ENCODE data around the gene CDKAL1. TPM values are rescaled to one million over a fixed set of nuclear protein-coding genes. Genes with fewer than 3 reads are reported as not detected.

CDKAL1 gene
- total RNA-seq, 1 experiment from 2014 or later = 20.6 TPM

GRCh38 chr6:21222656-21223055 is 688.4 kb downstream of the CDKAL1 start (continued):
- TF ChIP-seq ZNF425 (CRISPR knock-in tag; conservative IDR thresholded peaks at IDR 0.05) = no peak
- TF ChIP-seq ZNF317 (CRISPR knock-in tag; IDR thresholded peaks at IDR 0.05; ENCODE audit: borderline replicate concordance, low read depth) = no peak
- TF ChIP-seq ZNF232 (CRISPR knock-in tag; IDR thresholded peaks at IDR 0.05) = no peak
- TF ChIP-seq, protein P1, sequence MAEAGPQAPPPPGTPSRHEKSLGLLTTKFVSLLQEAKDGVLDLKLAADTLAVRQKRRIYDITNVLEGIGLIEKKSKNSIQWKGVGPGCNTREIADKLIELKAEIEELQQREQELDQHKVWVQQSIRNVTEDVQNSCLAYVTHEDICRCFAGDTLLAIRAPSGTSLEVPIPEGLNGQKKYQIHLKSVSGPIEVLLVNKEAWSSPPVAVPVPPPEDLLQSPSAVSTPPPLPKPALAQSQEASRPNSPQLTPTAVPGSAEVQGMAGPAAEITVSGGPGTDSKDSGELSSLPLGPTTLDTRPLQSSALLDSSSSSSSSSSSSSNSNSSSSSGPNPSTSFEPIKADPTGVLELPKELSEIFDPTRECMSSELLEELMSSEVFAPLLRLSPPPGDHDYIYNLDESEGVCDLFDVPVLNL (CRISPR knock-in tag; IDR thresholded peaks at IDR 0.05; ENCODE audit: borderline replicate concordance, low read depth) = no peak
- no peak for TF ChIP-seq ATF6 (CRISPR knock-in tag; IDR thresholded peaks at IDR 0.05)
- TF ChIP-seq NFATC4 (CRISPR knock-in tag; IDR thresholded peaks at IDR 0.05) = no peak

- peaks cover 5% of the 10 kb centered on the region for H3K36me3 Mint-ChIP-seq
- H3K27me3 Mint-ChIP-seq (ENCODE audit: low read depth) = no peaks in the 10 kb centered on the region
- H3K4me3 Mint-ChIP-seq = no peak overlapping the region
- H3K4me1 Mint-ChIP-seq = peaks cover 17% of the 10 kb centered on the region
- TF ChIP-seq HMGA2 (CRISPR knock-in tag; IDR thresholded peaks at IDR 0.05) (no peak), FOXJ3 (CRISPR knock-in tag; IDR thresholded peaks at IDR 0.05; ENCODE audit: borderline replicate concordance) (no peak), ATF6 (CRISPR knock-in tag; IDR thresholded peaks at IDR 0.05) (no peak), ZNF425 (CRISPR knock-in tag; conservative IDR thresholded peaks at IDR 0.05) (no peak), GRHL2 (CRISPR knock-in tag; IDR thresholded peaks at IDR 0.05; ENCODE audit: insufficient replicate concordance, severe bottlenecking) (no peak)
- ATAC-seq (no peak), DNase-seq (ENCODE audit: low spot score) (no peak)
- H3K27ac Mint-ChIP-seq = no peak overlapping the region
- ChIA-PET CTCF (no interaction called here), POLR2A (no interaction called here)
- peaks cover 5% of the 10 kb centered on the region for H3K9me3 Mint-ChIP-seq
Measured at GRCh38 chr6:21225912-21226311, 691.7 kb downstream of the CDKAL1 start.

DNA sequence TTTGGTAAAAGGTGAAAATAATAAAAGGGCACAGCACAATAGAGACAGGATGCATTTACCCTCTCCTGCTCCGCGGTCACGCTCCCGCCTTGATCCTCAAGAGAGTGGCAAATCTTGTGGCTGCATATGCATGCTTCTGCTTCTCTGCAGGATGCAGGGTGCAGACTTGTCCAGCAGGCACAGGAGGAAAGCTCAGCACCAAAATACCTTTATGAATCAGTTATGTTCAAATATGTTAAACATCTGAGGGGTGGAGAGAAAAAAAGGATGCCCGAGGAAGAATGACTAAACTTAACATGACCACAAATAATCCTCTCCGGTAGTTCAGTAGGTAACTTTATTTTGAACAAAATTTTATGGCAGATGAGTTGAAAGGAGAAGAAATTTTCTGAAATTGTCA is 693.2 kb downstream of the CDKAL1 start:
- ChIA-PET CTCF (no interaction called here), POLR2A (no interaction called here)
- H3K36me3 Mint-ChIP-seq = peaks cover 8% of the 10 kb centered on the region
- peaks cover 5% of the 10 kb centered on the region for H3K9me3 Mint-ChIP-seq
- H3K27me3 Mint-ChIP-seq (ENCODE audit: low read depth) = no peaks in the 10 kb centered on the region
- no peak for DNase-seq (ENCODE audit: low spot score)
- H3K4me1 Mint-ChIP-seq = peaks cover 16% of the 10 kb centered on the region
- no peak for ATAC-seq
- no peak overlapping the region for H3K4me3 Mint-ChIP-seq
- H3K27ac Mint-ChIP-seq = no peak overlapping the region; the same call in 1 of the 2 replicates
- TF ChIP-seq E2F5 (CRISPR knock-in tag; IDR thresholded peaks at IDR 0.05) (no peak), KAT7 (CRISPR knock-in tag; IDR thresholded peaks at IDR 0.05; ENCODE audit: borderline replicate concordance) (no peak), TEAD4 (CRISPR knock-in tag; IDR thresholded peaks at IDR 0.05) (no peak), TP53 (CRISPR knock-in tag; IDR thresholded peaks at IDR 0.05) (no peak), CBFB (CRISPR knock-in tag; IDR thresholded peaks at IDR 0.05; ENCODE audit: low read depth) (no peak)
- TF ChIP-seq, protein P2, sequence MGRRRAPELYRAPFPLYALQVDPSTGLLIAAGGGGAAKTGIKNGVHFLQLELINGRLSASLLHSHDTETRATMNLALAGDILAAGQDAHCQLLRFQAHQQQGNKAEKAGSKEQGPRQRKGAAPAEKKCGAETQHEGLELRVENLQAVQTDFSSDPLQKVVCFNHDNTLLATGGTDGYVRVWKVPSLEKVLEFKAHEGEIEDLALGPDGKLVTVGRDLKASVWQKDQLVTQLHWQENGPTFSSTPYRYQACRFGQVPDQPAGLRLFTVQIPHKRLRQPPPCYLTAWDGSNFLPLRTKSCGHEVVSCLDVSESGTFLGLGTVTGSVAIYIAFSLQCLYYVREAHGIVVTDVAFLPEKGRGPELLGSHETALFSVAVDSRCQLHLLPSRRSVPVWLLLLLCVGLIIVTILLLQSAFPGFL (CRISPR knock-in tag; IDR thresholded peaks at IDR 0.05; ENCODE audit: borderline replicate concordance) = no peak
- TF ChIP-seq, protein P3, sequence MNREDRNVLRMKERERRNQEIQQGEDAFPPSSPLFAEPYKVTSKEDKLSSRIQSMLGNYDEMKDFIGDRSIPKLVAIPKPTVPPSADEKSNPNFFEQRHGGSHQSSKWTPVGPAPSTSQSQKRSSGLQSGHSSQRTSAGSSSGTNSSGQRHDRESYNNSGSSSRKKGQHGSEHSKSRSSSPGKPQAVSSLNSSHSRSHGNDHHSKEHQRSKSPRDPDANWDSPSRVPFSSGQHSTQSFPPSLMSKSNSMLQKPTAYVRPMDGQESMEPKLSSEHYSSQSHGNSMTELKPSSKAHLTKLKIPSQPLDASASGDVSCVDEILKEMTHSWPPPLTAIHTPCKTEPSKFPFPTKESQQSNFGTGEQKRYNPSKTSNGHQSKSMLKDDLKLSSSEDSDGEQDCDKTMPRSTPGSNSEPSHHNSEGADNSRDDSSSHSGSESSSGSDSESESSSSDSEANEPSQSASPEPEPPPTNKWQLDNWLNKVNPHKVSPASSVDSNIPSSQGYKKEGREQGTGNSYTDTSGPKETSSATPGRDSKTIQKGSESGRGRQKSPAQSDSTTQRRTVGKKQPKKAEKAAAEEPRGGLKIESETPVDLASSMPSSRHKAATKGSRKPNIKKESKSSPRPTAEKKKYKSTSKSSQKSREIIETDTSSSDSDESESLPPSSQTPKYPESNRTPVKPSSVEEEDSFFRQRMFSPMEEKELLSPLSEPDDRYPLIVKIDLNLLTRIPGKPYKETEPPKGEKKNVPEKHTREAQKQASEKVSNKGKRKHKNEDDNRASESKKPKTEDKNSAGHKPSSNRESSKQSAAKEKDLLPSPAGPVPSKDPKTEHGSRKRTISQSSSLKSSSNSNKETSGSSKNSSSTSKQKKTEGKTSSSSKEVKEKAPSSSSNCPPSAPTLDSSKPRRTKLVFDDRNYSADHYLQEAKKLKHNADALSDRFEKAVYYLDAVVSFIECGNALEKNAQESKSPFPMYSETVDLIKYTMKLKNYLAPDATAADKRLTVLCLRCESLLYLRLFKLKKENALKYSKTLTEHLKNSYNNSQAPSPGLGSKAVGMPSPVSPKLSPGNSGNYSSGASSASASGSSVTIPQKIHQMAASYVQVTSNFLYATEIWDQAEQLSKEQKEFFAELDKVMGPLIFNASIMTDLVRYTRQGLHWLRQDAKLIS (CRISPR knock-in tag; IDR thresholded peaks at IDR 0.05; ENCODE audit: borderline replicate concordance) = no peak
